ENCODE data around the gene KCNH4. TPM values are rescaled to one million over a fixed set of nuclear protein-coding genes. Genes with fewer than 3 reads are reported as not detected.

KCNH4 gene
- total and polyA plus RNA-seq, 2 of the 13 experiments (the other 11 are each of a cell fraction or from before 2014, with no cell fraction given), result 0.01 to 0.09 TPM

GRCh38 chr17:42116705-42117396 is 64.1 kb downstream of the KCNH4 start (continued):
- TF ChIP-seq, protein P1, sequence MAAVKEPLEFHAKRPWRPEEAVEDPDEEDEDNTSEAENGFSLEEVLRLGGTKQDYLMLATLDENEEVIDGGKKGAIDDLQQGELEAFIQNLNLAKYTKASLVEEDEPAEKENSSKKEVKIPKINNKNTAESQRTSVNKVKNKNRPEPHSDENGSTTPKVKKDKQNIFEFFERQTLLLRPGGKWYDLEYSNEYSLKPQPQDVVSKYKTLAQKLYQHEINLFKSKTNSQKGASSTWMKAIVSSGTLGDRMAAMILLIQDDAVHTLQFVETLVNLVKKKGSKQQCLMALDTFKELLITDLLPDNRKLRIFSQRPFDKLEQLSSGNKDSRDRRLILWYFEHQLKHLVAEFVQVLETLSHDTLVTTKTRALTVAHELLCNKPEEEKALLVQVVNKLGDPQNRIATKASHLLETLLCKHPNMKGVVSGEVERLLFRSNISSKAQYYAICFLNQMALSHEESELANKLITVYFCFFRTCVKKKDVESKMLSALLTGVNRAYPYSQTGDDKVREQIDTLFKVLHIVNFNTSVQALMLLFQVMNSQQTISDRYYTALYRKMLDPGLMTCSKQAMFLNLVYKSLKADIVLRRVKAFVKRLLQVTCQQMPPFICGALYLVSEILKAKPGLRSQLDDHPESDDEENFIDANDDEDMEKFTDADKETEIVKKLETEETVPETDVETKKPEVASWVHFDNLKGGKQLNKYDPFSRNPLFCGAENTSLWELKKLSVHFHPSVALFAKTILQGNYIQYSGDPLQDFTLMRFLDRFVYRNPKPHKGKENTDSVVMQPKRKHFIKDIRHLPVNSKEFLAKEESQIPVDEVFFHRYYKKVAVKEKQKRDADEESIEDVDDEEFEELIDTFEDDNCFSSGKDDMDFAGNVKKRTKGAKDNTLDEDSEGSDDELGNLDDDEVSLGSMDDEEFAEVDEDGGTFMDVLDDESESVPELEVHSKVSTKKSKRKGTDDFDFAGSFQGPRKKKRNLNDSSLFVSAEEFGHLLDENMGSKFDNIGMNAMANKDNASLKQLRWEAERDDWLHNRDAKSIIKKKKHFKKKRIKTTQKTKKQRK (IDR thresholded peaks at IDR 0.05; ENCODE audit: low read length), result no peak
- TF ChIP-seq ZNF274 (CRISPR knock-in tag; IDR thresholded peaks at IDR 0.05) (no peak), TRAFD1 (CRISPR knock-in tag; IDR thresholded peaks at IDR 0.05; ENCODE audit: borderline replicate concordance) (no peak), NBN (conservative IDR thresholded peaks at IDR 0.05) (no peak), ZNF230 (CRISPR knock-in tag; IDR thresholded peaks at IDR 0.05) (no peak; the same call in 1 of the 2 replicates), ZBTB26 (CRISPR knock-in tag; IDR thresholded peaks at IDR 0.05; ENCODE audit: borderline replicate concordance) (no peak), NCOA1 (CRISPR knock-in tag; IDR thresholded peaks at IDR 0.05) (no peak), PLRG1 (conservative IDR thresholded peaks at IDR 0.05) (no peak), ZBED4 (CRISPR knock-in tag; IDR thresholded peaks at IDR 0.05; ENCODE audit: borderline replicate concordance) (0 out of 2 replicates have a peak, but pooled peaks have one; percentile 62), ZNF350 (CRISPR knock-in tag; IDR thresholded peaks at IDR 0.05; ENCODE audit: borderline replicate concordance, low read depth) (no peak), ZNF354B (CRISPR knock-in tag; IDR thresholded peaks at IDR 0.05) (no peak), ZSCAN30 (CRISPR knock-in tag; IDR thresholded peaks at IDR 0.05) (no peak), KAT8 (CRISPR knock-in tag; IDR thresholded peaks at IDR 0.05) (no peak), ZNF510 (CRISPR knock-in tag; IDR thresholded peaks at IDR 0.05; ENCODE audit: low read depth) (no peak), ZNF160 (CRISPR knock-in tag; IDR thresholded peaks at IDR 0.05) (no peak), ATM (IDR thresholded peaks at IDR 0.05; ENCODE audit: borderline replicate concordance) (no peak)
- TF ChIP-seq, protein P2, sequence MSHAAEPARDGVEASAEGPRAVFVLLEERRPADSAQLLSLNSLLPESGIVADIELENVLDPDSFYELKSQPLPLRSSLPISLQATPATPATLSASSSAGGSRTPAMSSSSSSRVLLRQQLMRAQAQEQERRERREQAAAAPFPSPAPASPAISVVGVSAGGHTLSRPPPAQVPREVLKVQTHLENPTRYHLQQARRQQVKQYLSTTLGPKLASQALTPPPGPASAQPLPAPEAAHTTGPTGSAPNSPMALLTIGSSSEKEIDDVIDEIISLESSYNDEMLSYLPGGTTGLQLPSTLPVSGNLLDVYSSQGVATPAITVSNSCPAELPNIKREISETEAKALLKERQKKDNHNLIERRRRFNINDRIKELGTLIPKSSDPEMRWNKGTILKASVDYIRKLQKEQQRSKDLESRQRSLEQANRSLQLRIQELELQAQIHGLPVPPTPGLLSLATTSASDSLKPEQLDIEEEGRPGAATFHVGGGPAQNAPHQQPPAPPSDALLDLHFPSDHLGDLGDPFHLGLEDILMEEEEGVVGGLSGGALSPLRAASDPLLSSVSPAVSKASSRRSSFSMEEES (CRISPR knock-in tag; IDR thresholded peaks at IDR 0.05), result no peak

Measured in HepG2 (cell line).